Effector memory CD4-positive, alpha-beta T cell (primary cell): ENCODE results near the gene TP53I3.

Experiments used
- DNase-seq, 3 donors: peaks; one replicate each; pipeline ENCODE4 v3.0.0-alpha.2; 2020
- H3K27ac ChIP-seq: 2 replicates; pipeline ENCODE4 v1.7.0; 2013; ENCODE audit warnings: mild to moderate bottlenecking, low read length, moderate library complexity; ENCODE audit not compliant: insufficient read depth, poor library complexity, severe bottlenecking
- H3K27me3 ChIP-seq: replicated peaks from 2 replicates; pipeline ENCODE4 v1.7.0; 2013; ENCODE audit warnings: mild to moderate bottlenecking, low read length; ENCODE audit not compliant: insufficient read depth, control insufficient read depth, poor library complexity, severe bottlenecking
- H3K36me3 ChIP-seq: 2 replicates; pipeline ENCODE4 v1.7.0; 2013; ENCODE audit warnings: mild to moderate bottlenecking, low read length, moderate library complexity; ENCODE audit not compliant: control insufficient read depth, insufficient read depth
- H3K4me1 ChIP-seq: 2 replicates; pipeline ENCODE4 v1.7.0; 2013; ENCODE audit warnings: low read length, mild to moderate bottlenecking; ENCODE audit not compliant: control insufficient read depth, insufficient read depth, poor library complexity, severe bottlenecking
- H3K4me3 ChIP-seq: 2 replicates; pipeline ENCODE4 v1.7.0; 2013; ENCODE audit warnings: low read length, low read depth, mild to moderate bottlenecking; ENCODE audit not compliant: insufficient read depth, poor library complexity, severe bottlenecking
- H3K9me3 ChIP-seq: 2 replicates; pipeline ENCODE4 v1.7.0; 2013; ENCODE audit warnings: mild to moderate bottlenecking, low read length, moderate library complexity; ENCODE audit not compliant: control insufficient read depth

TP53I3 gene

DNA sequence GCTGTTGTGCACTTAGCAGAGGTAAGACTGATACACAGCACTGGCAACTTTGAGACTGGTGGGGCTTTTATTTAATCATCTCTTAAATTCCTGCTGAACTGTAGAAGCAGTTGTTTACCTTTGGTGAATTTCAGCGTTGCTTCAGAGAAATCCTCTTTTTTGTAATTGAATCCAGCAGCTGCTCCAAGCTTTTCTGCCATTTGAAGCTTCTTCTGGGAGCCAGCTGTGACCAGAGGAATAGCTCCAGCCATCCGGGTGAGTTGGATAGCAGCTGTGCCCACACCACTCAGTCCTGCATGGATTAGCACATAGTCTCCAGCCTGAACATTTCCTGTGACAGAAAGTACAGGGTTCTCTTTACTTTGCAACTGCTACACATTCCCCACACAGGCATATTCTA lies 3.9 kb downstream of the TP53I3 start:
- Histone ChIP-seq H3K9me3 (no peaks in the 10 kb centered on the region), H3K36me3 (no peaks in the 10 kb centered on the region), H3K4me3 (no peak overlapping the region), H3K27ac (no peak overlapping the region), H3K4me1 (peaks cover 12% of the 10 kb centered on the region), H3K27me3 (no peaks in the 10 kb centered on the region)
- no peak for DNase-seq

DNA sequence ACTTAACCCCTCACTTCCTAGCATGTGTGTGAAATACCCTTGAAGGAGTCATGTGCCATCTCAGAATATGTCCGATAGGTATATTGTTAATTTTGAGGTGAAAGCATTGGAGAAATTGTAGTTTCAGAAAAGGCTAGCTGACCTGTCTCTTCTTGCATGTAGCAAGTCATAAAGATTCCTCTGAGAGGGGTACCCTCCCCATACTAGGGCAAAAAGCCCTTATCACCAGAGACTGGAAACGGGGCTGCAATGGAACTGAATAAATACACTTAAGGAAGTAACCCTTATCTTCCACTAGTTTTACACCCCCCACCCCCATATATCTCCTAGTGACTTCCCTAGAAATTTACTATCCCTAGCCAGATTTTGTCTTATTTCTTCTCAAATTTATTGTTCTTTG lies 6.8 kb downstream of the TP53I3 start:
- Histone ChIP-seq H3K4me3 (no peak overlapping the region), H3K4me1 (peaks cover 7% of the 10 kb centered on the region), H3K27ac (no peak overlapping the region)

DNA sequence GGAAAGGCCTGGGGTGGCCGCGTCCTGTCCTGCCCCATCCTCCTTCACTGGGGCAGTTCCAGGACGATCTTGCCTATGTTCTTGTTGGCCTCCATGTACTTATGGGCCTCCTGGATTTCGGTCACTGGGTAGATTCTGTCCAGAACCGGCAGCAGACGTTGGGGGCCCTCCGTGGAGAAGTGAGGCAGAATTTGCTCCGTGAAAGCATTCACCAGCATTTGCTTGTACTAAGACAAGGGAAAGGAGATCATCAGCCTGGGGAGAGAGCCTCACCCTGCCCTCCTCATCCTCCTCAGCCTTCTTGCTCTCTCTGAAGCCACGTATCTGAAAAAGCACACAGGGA lies 7.1 kb downstream of the TP53I3 start:
- Histone ChIP-seq H3K27me3 (no peaks in the 10 kb centered on the region), H3K27ac (peak overlapping the region; percentile 86), H3K4me3 (peak overlapping the region; percentile 56), H3K9me3 (no peaks in the 10 kb centered on the region), H3K4me1 (peaks cover 7% of the 10 kb centered on the region), H3K36me3 (peaks cover 11% of the 10 kb centered on the region)
- no peak for DNase-seq

More for the DNA sequence above, 6.8 kb downstream of the TP53I3 start:
- DNase-seq: no peak
- no peaks in the 10 kb centered on the region for H3K9me3 ChIP-seq
- H3K27me3 ChIP-seq: no peaks in the 10 kb centered on the region
- H3K36me3 ChIP-seq: peaks cover 8% of the 10 kb centered on the region

DNA sequence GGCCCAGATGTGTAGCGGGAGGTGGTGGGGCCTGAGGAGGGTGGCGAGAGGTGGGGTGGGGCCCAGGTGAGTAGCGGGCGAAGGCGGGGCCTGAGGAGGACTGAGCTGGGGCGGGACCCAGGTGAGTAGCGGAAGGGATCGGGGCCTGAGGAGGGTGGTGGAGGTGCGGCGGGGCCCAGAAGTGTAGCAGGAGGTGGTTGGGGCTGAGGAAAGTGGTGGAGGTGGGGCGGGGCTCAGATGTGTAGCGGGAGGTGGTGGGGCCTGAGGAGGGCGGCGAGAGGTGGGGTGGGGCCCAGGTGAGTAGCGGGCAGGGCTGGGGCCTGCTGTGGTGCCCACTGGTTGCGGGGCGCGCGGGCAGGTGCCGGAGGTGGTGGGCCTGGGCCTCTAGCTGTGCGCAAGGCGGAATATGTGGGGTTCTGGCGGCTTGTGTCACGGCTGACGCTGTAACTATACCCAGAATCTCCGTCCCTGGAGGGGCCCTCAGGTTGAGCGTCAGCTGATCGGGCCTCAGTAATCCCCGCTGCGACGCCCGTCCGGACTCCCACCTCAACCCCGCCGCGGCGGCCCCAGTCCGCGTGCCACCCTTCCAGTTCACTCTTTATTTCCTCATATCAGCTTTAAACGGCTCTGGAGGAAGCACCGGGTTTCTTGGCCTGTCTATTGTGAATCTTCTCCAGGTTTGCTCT lies 7.6 kb downstream of the TP53I3 start:
- Histone ChIP-seq H3K4me1 (peaks cover 7% of the 10 kb centered on the region), H3K36me3 (peaks cover 16% of the 10 kb centered on the region), H3K27me3 (no peaks in the 10 kb centered on the region), H3K4me3 (peak overlapping the region; percentile 56), H3K9me3 (no peaks in the 10 kb centered on the region), H3K27ac (peak overlapping the region; percentile 86)
- no peak for DNase-seq

DNA sequence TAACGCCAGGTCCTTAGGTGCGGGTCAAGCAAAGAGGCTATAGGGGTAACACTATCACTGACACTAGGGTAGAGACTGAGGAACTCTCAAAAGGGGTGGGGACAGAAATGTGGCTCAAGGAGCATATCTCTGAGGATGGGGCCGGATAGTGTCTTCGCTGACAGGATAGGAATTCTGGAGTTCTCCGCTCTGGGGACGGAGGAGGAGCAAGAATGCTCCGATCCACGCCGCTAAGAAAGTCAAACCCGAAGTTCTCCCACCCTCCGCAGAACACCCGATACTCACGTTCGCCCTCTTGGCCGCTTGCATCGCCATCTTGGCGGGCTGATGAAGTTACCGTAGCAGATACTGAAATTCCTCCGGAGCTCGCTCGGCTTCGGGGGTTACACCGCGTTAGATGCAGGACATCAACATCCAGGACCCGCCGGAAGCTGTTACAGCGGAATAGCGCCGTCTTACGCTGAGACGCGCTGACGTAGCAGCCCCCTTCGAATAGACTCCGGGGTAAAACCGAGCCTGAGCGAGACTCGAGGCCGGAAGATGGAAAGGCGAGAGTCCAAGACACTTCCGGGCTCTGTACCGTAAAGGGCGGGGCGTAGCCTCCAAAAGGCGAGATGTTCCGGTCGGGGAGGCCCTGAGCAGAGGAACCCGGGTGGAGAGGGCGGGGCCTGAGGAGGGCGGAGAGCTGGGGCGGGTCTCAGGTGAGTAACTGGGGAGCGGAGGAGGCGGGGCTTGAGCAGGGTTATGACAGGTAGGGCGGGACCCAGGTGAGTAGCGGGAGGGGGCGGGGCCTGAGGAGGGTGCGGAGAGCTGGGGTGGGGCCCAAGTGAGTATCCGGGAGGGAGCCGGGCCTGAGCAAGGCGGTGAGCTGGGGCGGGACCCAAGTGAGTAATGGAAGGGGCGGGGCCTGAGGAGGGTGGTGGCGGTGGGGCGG lies 8.5 kb downstream of the TP53I3 start, which contains the start of gene SF3B6:
Gene SF3B6 (minus strand): TSS at position 412 of the 934 bp plus-strand sequence. CDS start 97 bp downstream, at position 315.
- peak; percentile 100 for DNase-seq
- Histone ChIP-seq H3K4me3 (peak within 1 kb of the TSS; percentile 80), H3K4me1 (peaks cover 7% of the 10 kb centered on the region), H3K36me3 (peaks cover 22% of the 10 kb centered on the region), H3K27ac (peak within 1 kb of the TSS; percentile 86), H3K27me3 (no peaks in the 10 kb centered on the region), H3K9me3 (no peaks in the 10 kb centered on the region)

DNA sequence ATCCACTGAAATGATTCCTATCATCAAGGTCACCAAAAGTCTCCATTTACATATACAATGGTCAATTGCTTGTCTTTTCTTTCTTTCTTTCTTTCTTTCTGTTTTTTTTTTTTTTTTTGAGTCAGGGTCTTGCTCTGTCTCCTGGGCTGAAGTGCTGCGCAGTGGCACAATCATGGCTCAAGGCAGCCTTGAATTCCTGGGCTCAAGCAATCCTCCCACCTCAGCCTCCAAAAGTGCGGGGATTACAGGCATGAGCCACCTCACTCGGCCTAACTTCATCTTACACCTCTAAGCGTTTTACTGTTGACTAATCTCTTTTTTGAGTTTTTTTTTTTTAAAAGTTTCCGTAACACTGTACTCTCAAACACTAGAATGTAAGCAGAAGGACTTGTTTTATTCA lies 9.4 kb downstream of the TP53I3 start:
- Histone ChIP-seq H3K9me3 (no peaks in the 10 kb centered on the region), H3K36me3 (peaks cover 27% of the 10 kb centered on the region), H3K4me1 (peaks cover 7% of the 10 kb centered on the region), H3K27me3 (no peaks in the 10 kb centered on the region), H3K4me3 (peak overlapping the region; percentile 80), H3K27ac (peak overlapping the region; percentile 86)
- DNase-seq: no peak

DNA sequence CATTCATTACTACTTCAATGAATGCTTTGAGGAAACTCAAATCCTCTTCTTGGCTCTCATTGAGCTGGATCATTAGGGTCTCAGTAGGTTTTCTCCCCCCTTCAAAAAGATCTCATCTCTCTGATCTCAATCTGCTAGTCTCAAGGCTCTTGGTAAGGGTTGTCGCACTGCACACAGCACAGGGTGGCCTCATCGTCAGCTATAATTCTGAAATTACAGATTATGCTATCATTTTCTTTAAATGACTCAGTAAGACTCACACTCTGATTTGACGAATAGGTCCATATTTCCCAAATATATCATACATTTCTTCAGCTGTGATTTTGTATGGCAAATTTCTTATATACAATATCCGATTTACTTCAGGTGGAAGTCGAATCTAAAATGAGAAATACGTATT lies 10.8 kb downstream of the TP53I3 start:
- Histone ChIP-seq H3K27me3 (no peaks in the 10 kb centered on the region), H3K4me3 (no peak overlapping the region), H3K9me3 (no peaks in the 10 kb centered on the region), H3K4me1 (peaks cover 7% of the 10 kb centered on the region), H3K27ac (no peak overlapping the region), H3K36me3 (peaks cover 33% of the 10 kb centered on the region)
- no peak for DNase-seq

DNA sequence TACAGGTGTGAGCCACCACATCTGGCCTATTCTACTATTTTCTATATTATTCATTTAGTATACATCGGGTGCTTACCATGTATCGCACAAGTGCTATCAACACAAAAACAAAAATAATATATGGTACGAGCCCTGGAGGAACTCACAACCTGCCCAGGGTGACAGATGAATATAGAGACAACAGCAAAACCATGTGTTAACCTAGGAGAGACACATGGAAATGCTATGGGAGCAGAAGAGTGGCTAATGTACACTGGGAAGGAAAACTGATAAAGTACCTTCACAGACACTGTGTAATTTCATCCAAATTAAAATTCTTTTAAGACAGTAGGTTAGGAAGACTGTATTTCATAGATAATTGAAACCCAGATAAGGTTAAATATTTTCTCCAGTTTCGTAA lies 12.4 kb downstream of the TP53I3 start:
- no peak for DNase-seq
- Histone ChIP-seq H3K4me1 (peaks cover 4% of the 10 kb centered on the region), H3K36me3 (peaks cover 33% of the 10 kb centered on the region), H3K9me3 (no peaks in the 10 kb centered on the region), H3K27me3 (no peaks in the 10 kb centered on the region), H3K27ac (no peak overlapping the region), H3K4me3 (no peak overlapping the region)

DNA sequence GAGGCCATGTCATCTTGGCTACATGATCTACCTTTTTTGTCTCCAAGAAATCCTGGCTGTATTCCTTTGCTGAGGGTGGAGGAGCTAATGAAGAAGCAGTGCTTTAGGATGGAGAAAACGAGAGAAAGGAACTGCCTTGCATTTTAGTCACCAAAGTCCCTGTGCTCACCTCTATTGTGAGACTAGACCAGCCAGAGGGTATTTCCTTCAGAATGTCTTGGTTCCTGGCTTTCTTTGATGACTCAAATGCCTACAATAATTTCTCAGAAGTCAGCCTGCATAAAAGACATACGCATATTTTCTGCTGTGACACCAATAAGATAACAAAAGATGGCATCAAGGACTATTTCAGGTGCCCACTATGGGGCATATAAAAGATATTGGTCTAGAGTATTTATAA lies 19.3 kb downstream of the TP53I3 start:
- H3K27ac ChIP-seq: no peak overlapping the region
- DNase-seq: no peak
- H3K4me3 ChIP-seq: no peak overlapping the region
- H3K27me3 ChIP-seq: no peaks in the 10 kb centered on the region
- H3K9me3 ChIP-seq: no peaks in the 10 kb centered on the region
- H3K4me1 ChIP-seq: no peaks in the 10 kb centered on the region
- H3K36me3 ChIP-seq: peaks cover 13% of the 10 kb centered on the region
